K562 (cell line): ENCODE results near the gene KCNIP2. TPM values are rescaled to one million over a fixed set of nuclear protein-coding genes. Genes with fewer than 3 reads are reported as not detected.

ENCODE experiments used
- ATAC-seq: fragments of 200-7000 bp; cut with Tn5 transposase; 3 replicates; pipeline ENCODE4 v1.9.1; 2020; ENCODE audit warnings: moderate library complexity
- BruUV-seq: library from RNA; stranded (reverse); fragments of 400-500 nt; replicated peaks from 2 replicates; lab custom pipeline; 2021; lab: Mats Ljungman, UMichigan
- CTCF ChIA-PET: fragments of 300-600 bp; formaldehyde crosslinking; extraction: SDS; loops from one replicate; lab custom pipeline; 2021; ENCODE audit warnings: low intra/inter-chr PET ratio; lab: Yijun Ruan, JAX
- POLR2A ChIA-PET: fragments of 300-600, 350-650 bp; sonication (Branson Sonifier 250); formaldehyde crosslinking; extraction: SDS; loops from one replicate; lab custom pipeline; 2021; ENCODE audit warnings: antibody characterized with exemption, inconsistent platforms; lab: Yijun Ruan, JAX
- DNase-seq, 4 experiments: peaks; one replicate each; pipeline versions ENCODE4 v3.0.0 to v3.0.0-alpha.2; 2011 to 2018; ENCODE audit warnings: low spot score in 3 of 4, mixed read lengths in 3 of 4; ENCODE audit errors: extremely low read depth in 1 of 4
- FAIRE-seq: peaks from 2 replicates; lab custom pipeline; 2011; peaks lifted over from hg19 to GRCh38; lab: Jason Lieb, UNC
- H2AFZ ChIP-seq: 2 replicates; pipeline ENCODE4 v1.6.0; 2011; ENCODE audit warnings: low read depth, low read length, control low read depth, inconsistent platforms
- H3K27ac ChIP-seq: fragments of 200-600 bp; 3 replicates; pipeline ENCODE4 v1.8.0; 2011; ENCODE audit warnings: low read depth, mild to moderate bottlenecking, control low read depth, inconsistent platforms, low read length, moderate library complexity, mixed read lengths; ENCODE audit errors: extremely low read depth
- H3K27me3 ChIP-seq, 2 experiments: fragments of 300-600 bp in 1 of 2; 2 replicates in 1 of 2; 3 replicates in 1 of 2; pipeline versions ENCODE4 v1.6.0 to v1.8.0; 2011; ENCODE audit warnings: inconsistent platforms in 2 of 2, low read length in 2 of 2, mild to moderate bottlenecking in 1 of 2, mixed read lengths in 1 of 2, moderate library complexity in 1 of 2; ENCODE audit not compliant: control insufficient read depth in 2 of 2, insufficient read depth in 2 of 2
- H3K36me3 ChIP-seq: fragments of 300-600 bp; 3 replicates; pipeline ENCODE4 v1.8.0; 2011; ENCODE audit warnings: mild to moderate bottlenecking, low read length, inconsistent platforms; ENCODE audit not compliant: control insufficient read depth, insufficient read depth
- H3K4me1 ChIP-seq, 2 experiments: fragments of 200-600 bp in 1 of 2; replicated peaks in 1 of 2; 2 replicates in 1 of 2; 3 replicates in 1 of 2; pipeline versions ENCODE4 v1.5.1 to v1.8.0; 2011; ENCODE audit warnings: inconsistent platforms in 2 of 2, low read length in 2 of 2, mild to moderate bottlenecking in 1 of 2, mixed read lengths in 1 of 2, moderate library complexity in 1 of 2; ENCODE audit not compliant: control insufficient read depth in 2 of 2, insufficient read depth in 2 of 2
- H3K4me2 ChIP-seq: 2 replicates; pipeline ENCODE4 v1.6.1; 2011; ENCODE audit warnings: low read length, control low read depth, inconsistent platforms, mixed read lengths; ENCODE audit not compliant: insufficient read depth
- H3K4me3 ChIP-seq: fragments of 200-600 bp; sonication (generic), shearing (Covaris generic); 2 replicates; pipeline ENCODE4 v1.5.1; 2016; ENCODE audit warnings: control low read depth, inconsistent platforms
- H3K79me2 ChIP-seq: fragments of 200-600 bp; 3 replicates; pipeline ENCODE4 v1.8.0; 2011; ENCODE audit warnings: low read length, inconsistent platforms; ENCODE audit not compliant: control insufficient read depth, insufficient read depth
- H3K9ac ChIP-seq, 2 experiments: 2 replicates each; pipeline versions ENCODE4 v1.6.0 to v1.6.1; 2011; ENCODE audit warnings: low read depth in 2 of 2, low read length in 2 of 2, control low read depth in 1 of 2, inconsistent platforms in 1 of 2, mild to moderate bottlenecking in 1 of 2, mixed read lengths in 1 of 2; ENCODE audit not compliant: insufficient read depth in 1 of 2
- H3K9me1 ChIP-seq: one replicate; pipeline ENCODE4 v1.6.0; 2011; ENCODE audit warnings: inconsistent platforms, mild to moderate bottlenecking, low read length, moderate library complexity; ENCODE audit not compliant: control insufficient read depth, insufficient read depth
- H3K9me3 ChIP-seq: replicated peaks from 2 replicates; pipeline ENCODE4 v1.5.1; 2011; ENCODE audit warnings: low read depth, low read length, inconsistent platforms; ENCODE audit not compliant: control insufficient read depth, insufficient read depth
- H4K20me1 ChIP-seq: replicated peaks from 2 replicates; pipeline ENCODE4 v1.6.1; 2011; ENCODE audit warnings: low read length, inconsistent platforms, mixed read lengths; ENCODE audit not compliant: control insufficient read depth, insufficient read depth
- JUN ChIP-seq, 2 experiments: sonication (generic) in 1 of 2; formaldehyde crosslinking in 1 of 2; IDR thresholded peaks; 2 replicates each; pipeline versions ENCODE4 v1.6.1 to v1.8.0; 2012 to 2022; ENCODE audit warnings: borderline replicate concordance in 2 of 2, mild to moderate bottlenecking in 2 of 2, improper control_type of control experiment in 1 of 2, low read depth in 1 of 2, low read length in 1 of 2, missing genetic modification reagents in 1 of 2
- MAFG ChIP-seq: fragments of 450-650 bp; conservative IDR thresholded peaks from 2 replicates; pipeline ENCODE4 v1.6.1; 2016; ENCODE audit warnings: missing genetic modification characterization, missing compliant biosample characterization
- SMAD3 ChIP-seq: fragments of 450-650 bp; formaldehyde crosslinking; conservative IDR thresholded peaks from 2 replicates; pipeline ENCODE4 v1.4.0; 2020; ENCODE audit warnings: mild to moderate bottlenecking
- ZBTB1 ChIP-seq: sonication (generic); formaldehyde crosslinking; IDR thresholded peaks from 2 replicates; pipeline ENCODE4 v1.8.1; 2023; ENCODE audit warnings: missing genetic modification reagents, low read depth, mild to moderate bottlenecking, borderline replicate concordance
- ZFP36 ChIP-seq: fragments of 150-350 bp; IDR thresholded peaks from 2 replicates; pipeline ENCODE4 v1.6.1; 2018; ENCODE audit warnings: low read length, low read depth; ENCODE audit not compliant: partially characterized antibody
- ZNF740 ChIP-seq, 3 experiments: fragments of 200-800 bp in 1 of 3; sonication (Bioruptor generic) in 1 of 3; sonication (generic) in 1 of 3; formaldehyde crosslinking in 1 of 3; IDR thresholded peaks; 2 replicates each; pipeline versions ENCODE4 v1.6.1 to v1.8.0; 2016 to 2022; ENCODE audit warnings: mild to moderate bottlenecking in 2 of 3, missing compliant biosample characterization in 2 of 3, missing genetic modification characterization in 2 of 3, missing genetic modification reagents in 1 of 3
- WGBS: fragments of 100-300 bp; shearing (Covaris generic); methylation state at CpG from one replicate; pipeline ENCODE4 v1.1.6; 2016; ENCODE audit warnings: low coverage, mixed read lengths; ENCODE audit not compliant: insufficient coverage; ENCODE audit errors: missing lambda C conversion rate; 5-methylcytosine and 5-hydroxymethylcytosine counted together
- in situ Hi-C: fragments of 300-500 bp; cut with MboI; formaldehyde crosslinking; loops from 4 replicates; pipeline ENCODE4 v1.15.0; 2018; ENCODE audit warnings: inconsistent platforms, mixed read lengths
- intact Hi-C: fragments of 100-400 bp; cut with micrococcal nuclease; formaldehyde crosslinking; loops from 2 replicates; pipeline ENCODE4 v1.14.2; 2022
- polyA plus RNA-seq, 8 experiments: library from polyadenylated mRNA; depleted of rRNA in 4 of 8; stranded (reverse) in 5 of 8; unstranded in 3 of 8; fragments of >200 nt; fragmentation: Nextera tagmentation in 2 of 8; fragmentation: Illumina TruSeq in 1 of 8; extraction: Ambion mirVana in 2 of 8; extraction: Trizol in 1 of 8; gene quantifications; 2 replicates each; pipeline versions ENCODE4 v1.2.1 to v1.2.3, GENCODE V29; 2011 to 2014; ENCODE audit warnings: inconsistent platforms in 1 of 8, missing spikeins in 1 of 8
- total RNA-seq, 7 experiments: library from RNA; depleted of rRNA in 6 of 7; stranded (reverse); fragments of >200 nt in 6 of 7; fragmentation: Illumina TruSeq in 2 of 7; extraction: Trizol in 2 of 7; gene quantifications; 2 replicates each; pipeline versions ENCODE4 v1.2.1 to v1.2.3, GENCODE V29; 2011 to 2021; ENCODE audit warnings: low replicate concordance in 1 of 7

Gene KCNIP2
- total and polyA plus RNA-seq, 9 of the 15 experiments (the other 6 are each of a cell fraction or from before 2014, with no cell fraction given), result 2.5 to 7.6 (median 4.1) TPM

- TF ChIP-seq JUN (IDR thresholded peaks at IDR 0.05; ENCODE audit: borderline replicate concordance, low read depth, low read length) (no peak), JUN (CRISPR knock-in tag; IDR thresholded peaks at IDR 0.05; ENCODE audit: borderline replicate concordance) (no peak), SMAD3 (no peak), ZNF740 (CRISPR knock-in tag; IDR thresholded peaks at IDR 0.05) (no peak), ZNF740 (tag; IDR thresholded peaks at IDR 0.05) (no peak), ZBTB1 (CRISPR knock-in tag) (no peak), ZFP36 (no peak)
These were observed 15.9 kb upstream of the KCNIP2 start (continued) for GRCh38 chr10:101859530-101859929.

GRCh38 chr10:101858723-101859500 lies 15.3 kb upstream of the KCNIP2 start:
- ChIA-PET POLR2A (no interaction called here), CTCF (no interaction called here)
- no peak overlapping the region for H3K4me3 ChIP-seq
- no peak overlapping the region for H3K4me2 ChIP-seq
- no peak overlapping the region for H3K27ac ChIP-seq
- H3K27me3 ChIP-seq, result no peaks in the 10 kb centered on the region
- in situ Hi-C loops (no loop called here), intact Hi-C loops (no loop called here)
- no peak overlapping the region for H3K9ac ChIP-seq
- no CpG with 5 or more reads among the region's 3 CpGs for WGBS
- H3K4me1 ChIP-seq, result no peaks in the 10 kb centered on the region
- no peaks in the 10 kb centered on the region for H3K9me1 ChIP-seq
- DNase-seq, result no peak
- no peaks in the 10 kb centered on the region for H3K36me3 ChIP-seq
- BruUV-seq, result no TSS peak
- no peak for FAIRE-seq
- H3K9me3 ChIP-seq, result no peaks in the 10 kb centered on the region
- H2AFZ ChIP-seq, result no peak overlapping the region
- no peaks in the 10 kb centered on the region for H3K79me2 ChIP-seq
- ATAC-seq, result no peak
- no peaks in the 10 kb centered on the region for H4K20me1 ChIP-seq
- no peak for TF ChIP-seq MAFG
